Measurements from ENCODE around the gene SCLT1.

SCLT1 gene

GRCh38 chr4:129064717-129065116, 28.6 kb downstream of the SCLT1 start:
- no peak for DNase-seq

DNA sequence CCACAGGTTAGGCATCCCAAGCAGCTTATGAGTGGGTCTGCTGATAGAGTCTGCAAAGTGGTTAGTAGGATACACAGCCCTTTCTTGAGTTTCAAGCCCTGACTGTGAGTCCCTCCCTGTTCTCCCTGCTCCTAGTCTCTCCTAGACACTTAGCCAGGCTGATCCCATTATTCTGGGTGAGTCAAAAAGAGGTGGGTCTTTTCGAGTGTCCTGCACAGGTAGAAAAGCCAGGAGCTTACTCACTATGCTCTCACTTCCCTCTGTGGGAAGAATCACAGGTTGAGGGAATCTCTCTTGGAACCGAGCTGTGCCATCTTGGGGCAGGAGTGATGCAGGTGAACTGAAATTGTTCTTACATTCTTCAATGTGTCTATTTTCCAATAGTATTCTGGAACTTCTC, 29.7 kb downstream of the SCLT1 start:
- no peak for DNase-seq

DNA sequence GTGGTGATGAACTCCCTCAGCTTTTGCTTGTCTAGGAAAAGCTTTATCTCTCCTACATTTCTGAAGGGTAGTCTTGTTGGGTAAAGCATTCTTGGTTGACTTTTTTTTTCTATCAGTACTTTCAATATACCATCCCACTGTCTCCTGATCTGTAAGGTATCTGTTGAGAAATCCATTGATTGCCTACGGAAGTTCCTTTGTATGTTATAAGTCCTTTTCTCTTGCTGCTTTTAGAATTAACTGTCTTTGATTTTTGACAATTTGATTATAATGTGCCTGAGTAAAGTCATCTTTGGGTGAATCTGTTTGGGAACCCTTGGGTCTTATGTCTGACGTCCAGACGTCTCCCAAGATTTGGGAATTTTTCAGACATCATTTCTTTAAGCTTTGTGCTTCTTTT, 30.8 kb downstream of the SCLT1 start:
- DNase-seq, result no peak

DNA sequence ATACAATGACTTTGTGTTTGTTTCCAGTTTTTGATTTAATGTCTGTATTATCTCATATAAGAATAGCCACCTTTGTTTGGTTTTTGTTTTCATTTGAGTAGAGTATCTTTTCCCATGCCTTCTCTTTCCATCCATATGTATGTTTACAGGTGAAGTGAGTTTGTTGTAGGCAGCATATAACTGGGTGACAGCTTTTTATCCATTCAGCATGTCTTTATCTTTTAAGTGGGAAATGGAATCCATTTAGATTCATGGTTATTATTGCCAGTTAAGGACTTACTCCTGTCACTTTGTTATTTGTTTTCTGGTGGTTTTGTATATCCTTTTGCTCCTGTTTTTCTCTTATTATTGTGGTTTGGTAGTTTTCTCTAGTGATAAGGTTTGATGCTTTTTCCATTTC, 34.3 kb downstream of the SCLT1 start:
- DNase-seq, result no peak

- no peak for DNase-seq
These were observed 47.0 kb downstream of the SCLT1 start for GRCh38 chr4:129046055-129046959.

GRCh38 chr4:129043523-129043922, 49.8 kb downstream of the SCLT1 start:
- DNase-seq, result no peak

GRCh38 chr4:129040471-129040870, 52.9 kb downstream of the SCLT1 start:
- DNase-seq, result no peak

- no peak for DNase-seq
These were observed 56.2 kb downstream of the SCLT1 start for GRCh38 chr4:129037093-129037492.

- DNase-seq, result no peak
These were observed 78.5 kb downstream of the SCLT1 start for GRCh38 chr4:129014566-129015509.

DNA sequence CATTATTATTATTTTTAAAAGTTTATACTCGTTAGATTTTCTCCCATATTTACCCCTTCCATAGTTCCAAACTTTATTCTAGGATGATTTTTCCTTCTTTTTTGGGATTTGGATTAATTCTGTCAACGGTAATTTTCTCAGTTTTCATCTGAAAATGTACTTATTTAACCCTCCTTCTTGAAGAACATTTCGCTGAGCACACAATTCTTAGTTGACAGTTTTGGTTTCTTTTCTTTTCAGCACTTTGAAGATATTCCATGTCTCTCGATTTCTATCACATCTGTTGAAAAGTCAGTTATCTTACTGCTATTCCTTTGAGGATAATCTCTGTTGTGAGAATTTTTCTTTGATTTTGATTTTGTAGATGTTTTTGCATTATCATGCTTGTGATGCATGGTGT, 85.2 kb downstream of the SCLT1 start:
- no peak for DNase-seq

- DNase-seq, result no peak
These were observed 106.4 kb downstream of the SCLT1 start for GRCh38 chr4:128986908-128987307.

- no peak for DNase-seq
These were observed 107.3 kb downstream of the SCLT1 start for GRCh38 chr4:128986019-128986418.

DNA sequence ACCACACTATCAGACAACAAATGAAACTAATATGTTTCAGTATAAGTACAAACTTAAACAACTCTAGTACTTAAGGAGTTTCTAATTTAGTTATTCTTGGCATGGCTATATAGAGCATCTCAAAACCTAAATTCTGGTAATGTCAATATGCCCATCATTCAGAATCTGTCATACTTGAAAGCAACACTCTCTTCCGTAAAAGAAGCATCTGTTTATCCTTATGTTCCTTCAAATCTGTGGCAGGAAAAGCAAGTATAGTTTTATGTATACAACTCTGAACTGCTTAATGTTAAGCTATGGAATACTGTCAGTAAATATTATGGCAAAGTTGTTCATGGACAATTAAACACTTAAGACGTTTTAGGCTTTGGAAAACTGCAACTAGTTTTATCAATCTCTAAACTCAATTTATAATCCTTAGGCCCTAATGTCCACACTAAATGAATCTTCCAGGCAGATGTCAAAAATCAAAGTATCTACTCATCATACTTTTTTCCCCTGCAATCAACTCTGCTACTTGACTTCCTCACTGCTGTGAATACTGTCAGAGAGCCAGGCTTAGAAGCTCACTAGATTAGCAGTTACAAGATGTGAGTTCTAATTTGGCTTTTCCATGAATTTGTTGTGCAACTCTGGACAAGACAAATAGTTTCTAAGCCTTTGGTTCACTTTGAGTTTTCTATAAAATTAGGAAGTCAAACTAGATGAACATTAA, 109.4 kb downstream of the SCLT1 start:
- DNase-seq, result no peak

DNA sequence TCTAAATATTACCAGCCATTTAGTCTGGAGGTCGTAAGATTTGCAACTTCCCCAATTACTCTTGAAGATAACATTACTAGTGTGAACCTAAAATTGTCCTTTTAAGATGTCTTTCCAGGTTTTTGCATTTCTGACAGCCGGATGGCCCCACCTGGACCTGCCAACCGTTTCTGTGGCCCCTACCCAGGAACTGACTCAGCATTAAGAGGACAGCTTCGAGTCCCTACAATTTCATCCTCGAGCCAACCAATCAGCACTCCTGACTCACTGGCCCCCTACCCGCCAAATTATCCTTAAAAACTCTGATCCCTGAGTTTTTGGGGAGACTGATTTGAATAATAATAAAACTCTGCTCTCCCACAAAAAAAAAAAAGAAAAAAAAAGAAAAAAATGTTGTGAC, 112.0 kb downstream of the SCLT1 start:
- no peak for DNase-seq

- DNase-seq, result no peak
These were observed 112.5 kb downstream of the SCLT1 start for GRCh38 chr4:128980816-128981326.

DNA sequence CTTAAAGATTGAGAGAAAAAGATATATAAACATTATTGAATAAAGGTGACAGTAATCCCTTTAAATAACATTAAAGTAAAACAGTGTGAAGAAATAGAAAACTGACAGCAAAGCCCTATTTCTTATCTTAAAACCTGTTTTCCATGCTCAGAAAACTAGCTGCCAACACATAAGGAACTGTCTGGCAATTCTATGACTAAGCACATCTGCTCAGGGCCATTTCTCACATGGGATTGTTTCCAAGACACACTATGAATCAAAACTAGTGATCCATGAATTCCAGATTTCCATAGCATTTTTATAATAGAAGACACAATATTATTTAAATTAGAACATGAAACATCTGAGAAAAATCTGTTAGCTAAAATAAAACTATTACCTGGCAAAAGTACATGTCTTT, 113.4 kb downstream of the SCLT1 start:
- DNase-seq, result no peak

GRCh38 chr4:128978985-128979384, 114.4 kb downstream of the SCLT1 start:
- DNase-seq, result no peak

- DNase-seq, result no peak
These were observed 119.2 kb downstream of the SCLT1 start for GRCh38 chr4:128974136-128974581.

DNA sequence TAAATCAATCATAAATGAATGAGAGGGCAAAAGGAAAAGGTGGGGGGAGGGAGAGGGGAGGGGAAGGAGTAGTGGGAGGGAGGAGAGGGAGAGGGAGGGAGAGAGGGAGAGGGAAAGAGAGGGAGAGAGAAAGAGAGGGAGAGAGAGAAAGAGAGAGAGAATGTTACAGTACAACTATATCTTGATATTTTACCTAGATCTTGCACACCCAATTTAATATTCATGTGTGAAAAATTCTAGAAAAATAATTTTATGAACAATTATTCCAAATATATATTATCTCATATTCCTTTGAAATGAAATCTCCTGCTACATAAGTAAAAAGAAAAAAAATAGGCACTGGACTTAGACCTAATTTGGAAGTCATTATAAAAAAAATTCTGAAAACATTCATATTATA, 120.0 kb downstream of the SCLT1 start:
- DNase-seq, result no peak

DNA sequence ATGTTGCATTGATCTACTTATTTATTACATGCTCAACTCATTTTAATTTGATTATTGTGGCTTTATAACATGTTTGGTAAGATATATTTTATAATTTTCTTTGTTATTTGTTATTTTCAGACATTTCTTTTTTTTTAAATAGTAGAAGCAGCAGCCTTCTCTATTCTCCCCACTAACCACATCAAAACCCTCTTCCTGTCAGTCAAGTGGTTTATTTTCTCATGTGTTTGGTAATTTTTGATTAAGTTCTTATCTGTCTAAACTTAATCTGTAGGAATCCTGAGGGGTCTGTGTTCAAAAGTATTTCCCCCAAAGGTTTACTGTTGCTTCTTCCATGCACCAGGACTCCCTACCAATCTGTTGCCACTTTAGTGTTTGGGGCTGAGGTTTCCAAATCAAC, 131.9 kb downstream of the SCLT1 start:
- DNase-seq, result no peak

- DNase-seq, result no peak
These were observed 135.1 kb downstream of the SCLT1 start for GRCh38 chr4:128958194-128958593.

- no peak for DNase-seq
These were observed 135.9 kb downstream of the SCLT1 start for GRCh38 chr4:128957459-128957858.

DNA sequence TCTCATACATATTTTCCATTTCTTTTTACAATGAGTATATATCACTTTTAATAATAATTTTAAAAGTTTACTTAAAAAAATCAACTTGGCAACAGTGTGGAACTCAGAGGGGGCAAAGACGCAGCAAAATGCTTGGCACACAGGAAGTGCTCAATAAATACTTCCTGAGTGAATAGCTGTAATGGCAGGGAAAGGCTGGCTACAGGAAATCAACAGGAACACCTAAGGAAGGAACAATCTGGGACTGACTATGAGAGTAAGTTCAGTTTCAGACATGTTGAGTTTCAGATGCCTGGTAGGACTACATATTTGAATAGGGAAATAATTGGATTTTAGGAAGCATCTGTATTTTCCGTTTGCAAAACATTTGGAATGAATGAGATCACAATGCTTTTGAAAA, 137.6 kb downstream of the SCLT1 start:
- DNase-seq, result no peak
